Gastrocnemius medialis (tissue), 4 donors: ENCODE measurements around the gene KLHL34.

Experiments used
- CTCF ChIP-seq, 5 experiments: fragments of 450-650 bp in 3 of 5; fragments of 200-600 bp in 2 of 5; sonication (generic) in 2 of 5; IDR thresholded peaks in 4 of 5; conservative IDR thresholded peaks in 1 of 5; 1 replicate in 4 of 5; 2 replicates in 1 of 5; pipeline ENCODE4 v1.5.1; 2016 to 2019; ENCODE audit warnings: antibody characterized with exemption in 5 of 5, mild to moderate bottlenecking in 3 of 5, moderate library complexity in 3 of 5
- POLR2A ChIP-seq, 2 donors: fragments of 450-650 bp; IDR thresholded peaks; one replicate each; pipeline ENCODE4 v1.6.1; 2017; ENCODE audit warnings: antibody characterized with exemption in 2 of 2, mild to moderate bottlenecking in 2 of 2, moderate library complexity in 2 of 2

- TF ChIP-seq POLR2A (IDR thresholded peaks at IDR 0.05): no peak
- no peak for TF ChIP-seq CTCF (IDR thresholded peaks at IDR 0.05 in 4 of 5, conservative IDR thresholded peaks at IDR 0.05 in 1 of 5)
Measured at GRCh38 chrX:21610168-21610567, 48.0 kb downstream of the KLHL34 start.
